Measurements from ENCODE around the gene TMEM145.

The TMEM145 gene

GRCh38 chr19:42323852-42324654, 10.9 kb downstream of the TMEM145 start:
- TF ChIP-seq CTCF (conservative IDR thresholded peaks at IDR 0.05) = no peak

GRCh38 chr19:42324655-42325307, 11.7 kb downstream of the TMEM145 start:
- peak overlapping the region; percentile 91; the same call in 1 of the 2 replicates for H3K27ac ChIP-seq
- no peak for TF ChIP-seq CTCF (conservative IDR thresholded peaks at IDR 0.05)

More at GRCh38 chr19:42323852-42324654, 10.9 kb downstream of the TMEM145 start:
- H3K27ac ChIP-seq = peak overlapping the region; percentile 91; the same call in 1 of the 2 replicates

GRCh38 chr19:42325308-42325895, 12.3 kb downstream of the TMEM145 start, which contains the start of gene MEGF8:
TSS of gene MEGF8 (plus strand) at chr19:42325635. CDS start at chr19:42326244, 609 bp downstream.
- peak; percentile 96 for TF ChIP-seq CTCF (conservative IDR thresholded peaks at IDR 0.05)
- H3K27ac ChIP-seq = peak within 1 kb of the TSS; percentile 91

GRCh38 chr19:42325896-42326771, 13.0 kb downstream of the TMEM145 start:
- H3K27ac ChIP-seq = peak overlapping the region; percentile 91
- TF ChIP-seq CTCF (conservative IDR thresholded peaks at IDR 0.05) = 0 out of 2 replicates have a peak, but pooled peaks have one; percentile 25

- H3K27ac ChIP-seq = peak overlapping the region; percentile 91; the same call in 1 of the 2 replicates
- TF ChIP-seq CTCF (conservative IDR thresholded peaks at IDR 0.05) = no peak
Observed at GRCh38 chr19:42326969-42327368, 13.9 kb downstream of the TMEM145 start.

GRCh38 chr19:42327381-42327780, 14.3 kb downstream of the TMEM145 start:
- H3K27ac ChIP-seq = peak overlapping the region; percentile 91; the same call in 1 of the 2 replicates
- no peak for TF ChIP-seq CTCF (conservative IDR thresholded peaks at IDR 0.05)
